Neural cell (in vitro differentiated cells): Measurements from ENCODE around the gene DGKI. TPM values are rescaled to one million over a fixed set of nuclear protein-coding genes. Genes with fewer than 3 reads are reported as not detected.

ENCODE experiments used
- H2AFZ ChIP-seq: fragments of 200-600, 300-800 bp; sonication (generic), shearing (Covaris generic); 2 replicates; pipeline ENCODE4 v1.6.0; 2014; ENCODE audit warnings: low read depth, mild to moderate bottlenecking, antibody characterized with exemption, low read length, moderate library complexity
- H3F3A ChIP-seq: fragments of 200-600 bp; shearing (Covaris generic); 2 replicates; pipeline ENCODE4 v1.6.1; 2016; ENCODE audit warnings: mild to moderate bottlenecking, moderate library complexity, mixed read lengths, antibody characterized with exemption, low read length; ENCODE audit not compliant: insufficient read depth, poor library complexity, severe bottlenecking
- H3K27ac ChIP-seq: fragments of 200-600, 300-800 bp; sonication (generic), shearing (Covaris generic); 2 replicates; pipeline ENCODE4 v1.5.1; 2014; ENCODE audit warnings: mild to moderate bottlenecking, low read length, moderate library complexity
- H3K27me3 ChIP-seq: fragments of 300-800, 200-600 bp; sonication (generic), shearing (Covaris generic); 2 replicates; pipeline ENCODE4 v1.6.0; 2014; ENCODE audit warnings: mild to moderate bottlenecking, low read depth, low read length, moderate library complexity; ENCODE audit not compliant: insufficient read depth
- H3K36me3 ChIP-seq: fragments of 300-800, 200-600 bp; sonication (generic), shearing (Covaris generic); 2 replicates; pipeline ENCODE4 v1.5.1; 2014; ENCODE audit warnings: mild to moderate bottlenecking, antibody characterized with exemption, low read length, moderate library complexity; ENCODE audit not compliant: insufficient read depth
- H3K4me2 ChIP-seq: fragments of 300-800, 200-600 bp; sonication (generic), shearing (Covaris generic); 2 replicates; pipeline ENCODE4 v1.6.0; 2014; ENCODE audit warnings: mild to moderate bottlenecking, low read length
- H3K4me3 ChIP-seq: fragments of 300-800, 200-600 bp; sonication (generic), shearing (Covaris generic); 2 replicates; pipeline ENCODE4 v1.5.1; 2014; ENCODE audit warnings: mild to moderate bottlenecking, low read length, moderate library complexity
- H3K79me2 ChIP-seq: fragments of 200-600 bp; shearing (Covaris generic); replicated peaks from 2 replicates; pipeline ENCODE4 v1.6.0; 2014; ENCODE audit warnings: mild to moderate bottlenecking, low read length, moderate library complexity; ENCODE audit not compliant: insufficient read depth
- H3K9ac ChIP-seq: fragments of 300-800, 200-600 bp; sonication (generic), shearing (Covaris generic); 2 replicates; pipeline ENCODE4 v1.6.1; 2016; ENCODE audit warnings: mild to moderate bottlenecking, low read length, mixed read lengths
- H3K9me2 ChIP-seq: fragments of 200-600 bp; shearing (Covaris generic); 2 replicates; pipeline ENCODE4 v1.6.1; 2016; ENCODE audit warnings: mild to moderate bottlenecking, low read length, mixed read lengths; ENCODE audit not compliant: insufficient read depth
- H3K9me3 ChIP-seq: fragments of 200-600, 300-800 bp; sonication (generic), shearing (Covaris generic); 2 replicates; pipeline ENCODE4 v1.6.1; 2016; ENCODE audit warnings: mild to moderate bottlenecking, mixed run types, low read length, moderate library complexity, mixed read lengths
- H4K20me1 ChIP-seq: fragments of 200-600 bp; shearing (Covaris generic); 2 replicates; pipeline ENCODE4 v1.6.1; 2016; ENCODE audit warnings: mild to moderate bottlenecking, mixed run types; ENCODE audit not compliant: insufficient read depth
- EP300 ChIP-seq: fragments of 450-650 bp; conservative IDR thresholded peaks from 2 replicates; pipeline ENCODE4 v1.6.1; 2014; ENCODE audit warnings: antibody characterized with exemption, mild to moderate bottlenecking, moderate library complexity; ENCODE audit not compliant: poor library complexity, severe bottlenecking
- EZH2 ChIP-seq: fragments of 200-600, 300-800 bp; shearing (Covaris generic), sonication (generic); IDR thresholded peaks from 2 replicates; pipeline ENCODE4 v1.6.1; 2014; ENCODE audit warnings: antibody characterized with exemption, low read length, borderline replicate concordance, mild to moderate bottlenecking; ENCODE audit not compliant: insufficient read depth, poor library complexity, severe bottlenecking
- MXI1 ChIP-seq: fragments of 450-650 bp; conservative IDR thresholded peaks from 2 replicates; pipeline ENCODE4 v1.6.1; 2014; ENCODE audit warnings: antibody characterized with exemption, mild to moderate bottlenecking; ENCODE audit not compliant: poor library complexity, severe bottlenecking
- POLR2AphosphoS5 ChIP-seq: IDR thresholded peaks from 2 replicates; pipeline ENCODE4 v1.6.1; 2012
- RAD21 ChIP-seq: fragments of 450-650 bp; conservative IDR thresholded peaks from 2 replicates; pipeline ENCODE4 v1.6.1; 2014; ENCODE audit warnings: antibody characterized with exemption, mild to moderate bottlenecking, moderate library complexity
- SMC3 ChIP-seq: fragments of 450-650 bp; conservative IDR thresholded peaks from 2 replicates; pipeline ENCODE4 v1.6.1; 2014; ENCODE audit warnings: antibody characterized with exemption, mild to moderate bottlenecking, moderate library complexity; ENCODE audit not compliant: poor library complexity
- TAF1 ChIP-seq: IDR thresholded peaks from 2 replicates; pipeline ENCODE4 v1.6.1; 2012; ENCODE audit warnings: low read depth
- polyA plus RNA-seq: library from polyadenylated mRNA; depleted of rRNA; stranded (reverse); fragments of >200 nt; gene quantifications from 2 replicates; pipeline ENCODE4 v1.2.3, GENCODE V29; 2014
- TF ChIP-seq, protein P1 (sequence below): IDR thresholded peaks from 2 replicates; pipeline ENCODE4 v1.6.1; 2012; ENCODE audit warnings: borderline replicate concordance
- TF ChIP-seq, protein P2 (sequence below): fragments of 450-650 bp; IDR thresholded peaks from 2 replicates; pipeline ENCODE4 v1.5.1; 2014; ENCODE audit warnings: antibody characterized with exemption, mild to moderate bottlenecking, moderate library complexity; ENCODE audit not compliant: poor library complexity, severe bottlenecking

DGKI gene
- polyA plus RNA-seq, 1 donor from 2014 or later = 15.8 TPM

DNA sequence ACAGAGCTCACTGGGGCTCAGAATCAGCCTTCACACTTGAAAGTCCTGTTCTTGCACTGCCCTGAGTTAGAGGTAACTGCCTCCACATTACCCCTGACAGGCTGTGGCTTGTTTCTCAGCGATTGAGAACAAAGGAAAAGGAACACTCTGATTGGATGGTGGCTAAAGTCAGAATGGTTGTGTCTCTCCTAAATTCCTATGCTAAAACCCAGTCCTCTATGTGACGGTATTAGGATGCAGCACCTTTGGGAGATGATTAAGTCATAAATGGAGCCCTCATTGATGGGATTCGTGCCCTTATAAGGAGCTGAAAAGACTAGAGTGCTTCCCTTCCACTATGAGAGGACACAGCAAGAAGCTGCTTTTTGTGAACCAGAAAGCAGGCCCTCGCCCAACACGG is 38.9 kb upstream of the DGKI start:
- Histone ChIP-seq H4K20me1 (no peaks in the 10 kb centered on the region), H2AFZ (no peak overlapping the region), H3K79me2 (no peaks in the 10 kb centered on the region), H3K9me2 (no peaks in the 10 kb centered on the region), H3K9ac (no peak overlapping the region), H3K27me3 (no peaks in the 10 kb centered on the region), H3K9me3 (no peaks in the 10 kb centered on the region), H3K4me2 (no peak overlapping the region), H3K4me3 (no peak overlapping the region), H3F3A (no peaks in the 10 kb centered on the region), H3K27ac (no peak overlapping the region), H3K36me3 (no peaks in the 10 kb centered on the region)
- TF ChIP-seq RAD21 (no peak), POLR2AphosphoS5 (no peak), EP300 (no peak), EZH2 (no peak), TAF1 (no peak), MXI1 (no peak)
- TF ChIP-seq, protein P1, sequence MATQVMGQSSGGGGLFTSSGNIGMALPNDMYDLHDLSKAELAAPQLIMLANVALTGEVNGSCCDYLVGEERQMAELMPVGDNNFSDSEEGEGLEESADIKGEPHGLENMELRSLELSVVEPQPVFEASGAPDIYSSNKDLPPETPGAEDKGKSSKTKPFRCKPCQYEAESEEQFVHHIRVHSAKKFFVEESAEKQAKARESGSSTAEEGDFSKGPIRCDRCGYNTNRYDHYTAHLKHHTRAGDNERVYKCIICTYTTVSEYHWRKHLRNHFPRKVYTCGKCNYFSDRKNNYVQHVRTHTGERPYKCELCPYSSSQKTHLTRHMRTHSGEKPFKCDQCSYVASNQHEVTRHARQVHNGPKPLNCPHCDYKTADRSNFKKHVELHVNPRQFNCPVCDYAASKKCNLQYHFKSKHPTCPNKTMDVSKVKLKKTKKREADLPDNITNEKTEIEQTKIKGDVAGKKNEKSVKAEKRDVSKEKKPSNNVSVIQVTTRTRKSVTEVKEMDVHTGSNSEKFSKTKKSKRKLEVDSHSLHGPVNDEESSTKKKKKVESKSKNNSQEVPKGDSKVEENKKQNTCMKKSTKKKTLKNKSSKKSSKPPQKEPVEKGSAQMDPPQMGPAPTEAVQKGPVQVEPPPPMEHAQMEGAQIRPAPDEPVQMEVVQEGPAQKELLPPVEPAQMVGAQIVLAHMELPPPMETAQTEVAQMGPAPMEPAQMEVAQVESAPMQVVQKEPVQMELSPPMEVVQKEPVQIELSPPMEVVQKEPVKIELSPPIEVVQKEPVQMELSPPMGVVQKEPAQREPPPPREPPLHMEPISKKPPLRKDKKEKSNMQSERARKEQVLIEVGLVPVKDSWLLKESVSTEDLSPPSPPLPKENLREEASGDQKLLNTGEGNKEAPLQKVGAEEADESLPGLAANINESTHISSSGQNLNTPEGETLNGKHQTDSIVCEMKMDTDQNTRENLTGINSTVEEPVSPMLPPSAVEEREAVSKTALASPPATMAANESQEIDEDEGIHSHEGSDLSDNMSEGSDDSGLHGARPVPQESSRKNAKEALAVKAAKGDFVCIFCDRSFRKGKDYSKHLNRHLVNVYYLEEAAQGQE = no peak
- TF ChIP-seq, protein P2, sequence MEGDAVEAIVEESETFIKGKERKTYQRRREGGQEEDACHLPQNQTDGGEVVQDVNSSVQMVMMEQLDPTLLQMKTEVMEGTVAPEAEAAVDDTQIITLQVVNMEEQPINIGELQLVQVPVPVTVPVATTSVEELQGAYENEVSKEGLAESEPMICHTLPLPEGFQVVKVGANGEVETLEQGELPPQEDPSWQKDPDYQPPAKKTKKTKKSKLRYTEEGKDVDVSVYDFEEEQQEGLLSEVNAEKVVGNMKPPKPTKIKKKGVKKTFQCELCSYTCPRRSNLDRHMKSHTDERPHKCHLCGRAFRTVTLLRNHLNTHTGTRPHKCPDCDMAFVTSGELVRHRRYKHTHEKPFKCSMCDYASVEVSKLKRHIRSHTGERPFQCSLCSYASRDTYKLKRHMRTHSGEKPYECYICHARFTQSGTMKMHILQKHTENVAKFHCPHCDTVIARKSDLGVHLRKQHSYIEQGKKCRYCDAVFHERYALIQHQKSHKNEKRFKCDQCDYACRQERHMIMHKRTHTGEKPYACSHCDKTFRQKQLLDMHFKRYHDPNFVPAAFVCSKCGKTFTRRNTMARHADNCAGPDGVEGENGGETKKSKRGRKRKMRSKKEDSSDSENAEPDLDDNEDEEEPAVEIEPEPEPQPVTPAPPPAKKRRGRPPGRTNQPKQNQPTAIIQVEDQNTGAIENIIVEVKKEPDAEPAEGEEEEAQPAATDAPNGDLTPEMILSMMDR = no peak

DNA sequence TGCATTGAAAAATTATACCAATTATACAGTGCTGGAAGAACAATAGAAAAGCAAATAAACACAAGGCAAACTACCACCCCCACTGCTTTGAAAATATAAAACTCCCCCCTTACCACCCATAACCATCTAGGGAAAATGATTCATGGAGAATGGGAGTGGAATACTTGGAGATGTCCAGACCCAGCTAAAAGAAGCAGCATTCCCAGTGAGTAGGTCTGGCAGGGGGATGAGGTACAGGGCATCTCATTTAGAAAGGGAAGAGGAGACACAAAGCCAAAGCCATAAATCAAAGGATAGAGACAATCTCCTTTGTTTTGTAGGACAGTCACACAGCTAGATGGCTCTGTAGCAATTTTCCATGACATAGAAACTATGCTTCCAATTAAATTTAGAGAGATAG is 36.0 kb upstream of the DGKI start:
- no peak overlapping the region for H3K4me2 ChIP-seq
- H4K20me1 ChIP-seq = no peaks in the 10 kb centered on the region
- H2AFZ ChIP-seq = no peak overlapping the region
- H3K4me3 ChIP-seq = no peak overlapping the region
- no peaks in the 10 kb centered on the region for H3F3A ChIP-seq
- H3K9ac ChIP-seq = no peak overlapping the region
- no peaks in the 10 kb centered on the region for H3K79me2 ChIP-seq
- H3K9me3 ChIP-seq = no peaks in the 10 kb centered on the region
- H3K9me2 ChIP-seq = no peaks in the 10 kb centered on the region
- TF ChIP-seq EP300 = no peak
- TF ChIP-seq POLR2AphosphoS5 = no peak
- no peak for TF ChIP-seq EZH2
- no peak for TF ChIP-seq MXI1
- TF ChIP-seq SMC3 = no peak
- TF ChIP-seq, protein P1 = no peak
- TF ChIP-seq RAD21 = no peak
- no peak for TF ChIP-seq TAF1
- TF ChIP-seq, protein P2 = no peak
- no peak overlapping the region for H3K27ac ChIP-seq
- H3K36me3 ChIP-seq = no peaks in the 10 kb centered on the region
- H3K27me3 ChIP-seq = no peaks in the 10 kb centered on the region
